GM18519 (cell line): ENCODE measurements around the gene CARM1.

ENCODE experiments used
- ATAC-seq: cut with Tn5 transposase; IDR thresholded peaks from one replicate; pipeline ENCODE4 v1.9.1; 2021; ENCODE audit warnings: mild to moderate bottlenecking, moderate library complexity; ENCODE audit not compliant: unreplicated experiment, low FRiP score

The CARM1 gene

DNA sequence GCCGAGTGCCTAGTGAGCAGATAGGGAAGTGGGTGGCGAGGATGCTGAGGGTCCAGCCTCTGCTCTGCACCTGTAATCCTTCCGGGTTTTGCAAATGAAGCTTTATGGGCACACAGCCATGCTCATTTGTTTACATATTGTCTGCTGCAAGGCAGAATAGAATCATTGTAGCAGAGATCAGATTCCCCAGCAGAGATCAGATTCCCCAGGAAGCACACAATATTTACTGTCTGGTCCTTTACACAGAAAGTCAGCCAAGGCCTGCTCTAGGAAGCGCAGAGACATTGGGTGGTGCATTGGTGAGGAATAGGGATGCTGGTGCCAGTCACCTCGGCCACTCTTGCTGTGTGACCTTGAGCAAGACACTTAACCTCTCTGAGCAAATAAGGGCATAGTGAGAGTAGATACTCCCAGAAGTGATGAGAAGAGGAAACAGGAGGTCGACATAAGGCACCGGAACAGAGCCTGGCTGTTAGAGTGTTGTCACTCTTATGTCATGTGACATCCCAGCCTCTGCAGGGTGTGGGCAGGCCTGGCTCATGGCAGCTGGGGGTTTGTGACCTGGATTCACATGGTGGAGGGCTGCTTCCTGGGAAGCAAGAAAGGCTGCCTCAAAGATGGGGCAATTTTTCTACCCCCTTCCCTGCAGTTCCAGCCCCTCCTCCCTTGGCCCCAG is 25.6 kb downstream of the CARM1 start:
- no peak for ATAC-seq

DNA sequence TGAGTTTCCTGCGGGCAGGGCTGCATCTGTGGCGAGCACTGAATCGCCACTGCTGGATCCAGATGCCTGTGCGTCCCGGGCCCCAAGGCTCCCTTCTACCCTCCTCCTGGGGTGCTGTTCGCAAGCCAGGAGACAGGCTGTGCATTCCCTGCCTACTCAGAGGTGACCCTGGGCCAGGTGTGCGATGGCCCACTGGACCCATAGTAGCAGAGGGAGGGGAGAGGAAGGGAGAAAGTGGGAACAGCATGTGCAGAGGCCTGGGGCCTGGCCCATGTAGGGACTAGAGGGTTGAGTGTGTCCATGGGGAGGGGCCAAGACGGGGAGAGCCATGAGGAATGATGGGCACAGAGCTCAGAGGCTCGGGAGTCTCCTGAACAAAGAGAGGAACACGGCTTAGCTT is 27.3 kb downstream of the CARM1 start:
- ATAC-seq = no peak

GRCh38 chr19:10899151-10899653 is 27.8 kb downstream of the CARM1 start:
- no peak for ATAC-seq

- ATAC-seq = no peak
Measured at GRCh38 chr19:10907925-10908324, 36.6 kb downstream of the CARM1 start.

DNA sequence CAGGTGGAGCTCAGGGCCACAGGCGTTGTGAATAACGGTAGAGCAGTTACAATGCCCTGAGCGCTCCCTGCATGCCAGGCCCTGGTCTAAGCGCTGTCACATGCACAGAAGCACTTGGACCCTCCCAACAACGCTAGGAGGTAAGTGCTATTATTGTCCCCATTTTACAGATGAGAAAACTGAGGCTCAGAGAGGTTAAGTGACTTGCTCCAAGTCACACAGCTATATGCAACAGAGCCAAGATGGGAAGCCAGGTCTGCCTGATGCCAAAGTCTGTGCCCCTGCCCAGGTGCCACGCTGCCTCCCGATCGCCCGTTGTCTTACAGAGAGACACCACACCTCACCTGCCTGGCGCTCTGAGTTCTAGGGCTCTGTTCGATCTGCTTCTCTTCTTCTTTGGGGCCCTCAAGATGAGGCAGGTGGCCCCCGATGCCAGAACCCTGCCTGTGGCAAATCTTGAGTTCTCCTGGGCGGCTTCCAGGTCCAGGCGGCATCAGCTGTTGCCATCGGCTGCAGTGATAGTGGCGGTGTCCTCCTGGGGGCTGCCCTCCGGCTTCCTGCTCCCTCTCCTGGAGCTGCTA is 37.1 kb downstream of the CARM1 start:
- no peak for ATAC-seq

GRCh38 chr19:10911579-10912363 is 40.4 kb downstream of the CARM1 start:
- no peak for ATAC-seq

- no peak for ATAC-seq
Measured at GRCh38 chr19:10912619-10913018, 41.3 kb downstream of the CARM1 start.

DNA sequence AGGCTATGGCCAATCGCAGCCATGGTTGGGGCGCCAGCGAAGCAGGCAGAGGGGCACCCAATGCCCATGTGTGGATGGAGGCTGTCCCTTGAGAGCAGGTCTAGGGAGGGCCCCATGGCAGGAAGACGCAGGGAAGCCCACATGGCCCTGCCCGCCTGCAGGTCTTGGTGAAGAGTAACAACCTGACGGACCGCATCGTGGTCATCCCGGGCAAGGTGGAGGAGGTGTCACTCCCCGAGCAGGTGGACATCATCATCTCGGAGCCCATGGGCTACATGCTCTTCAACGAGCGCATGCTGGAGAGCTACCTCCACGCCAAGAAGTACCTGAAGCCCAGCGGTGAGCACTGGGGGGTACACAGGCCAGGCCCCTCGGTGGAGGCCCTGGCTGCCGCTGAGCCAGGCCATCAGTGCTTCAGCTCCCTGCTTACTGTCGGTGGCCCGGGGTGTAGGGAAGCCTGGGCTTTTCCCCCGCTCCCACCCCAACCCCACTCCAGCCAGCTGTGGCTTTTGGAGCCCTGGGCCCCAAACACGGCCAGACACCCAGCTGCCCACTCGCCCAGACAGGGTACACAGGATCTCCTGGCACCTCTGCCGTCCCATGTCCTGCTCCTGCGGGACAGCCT is 42.5 kb downstream of the CARM1 start:
- ATAC-seq = no peak

- ATAC-seq = no peak
Measured at GRCh38 chr19:10915130-10916091, 44.1 kb downstream of the CARM1 start.

- no peak for ATAC-seq
Measured at GRCh38 chr19:10916602-10917001, 45.2 kb downstream of the CARM1 start.

DNA sequence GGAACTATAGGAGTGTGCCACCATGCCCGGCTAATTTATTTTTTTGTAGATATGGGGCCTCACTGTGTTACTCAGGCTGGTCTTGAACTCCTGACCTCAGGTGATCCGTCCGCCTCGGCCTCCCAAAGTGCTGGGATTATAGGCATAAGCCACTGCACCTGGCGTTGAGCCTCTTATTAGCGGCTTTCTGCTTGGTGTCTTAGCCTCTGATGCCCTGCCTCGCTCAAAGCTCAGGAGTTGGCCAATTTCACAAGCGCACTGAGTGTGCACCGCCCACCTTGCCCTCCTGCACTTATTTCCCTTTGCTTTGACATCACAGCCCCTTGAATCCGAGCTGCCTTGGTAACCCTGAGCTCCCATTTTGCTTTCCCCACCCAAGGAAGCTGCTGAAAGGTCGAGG is 47.0 kb downstream of the CARM1 start:
- no peak for ATAC-seq

DNA sequence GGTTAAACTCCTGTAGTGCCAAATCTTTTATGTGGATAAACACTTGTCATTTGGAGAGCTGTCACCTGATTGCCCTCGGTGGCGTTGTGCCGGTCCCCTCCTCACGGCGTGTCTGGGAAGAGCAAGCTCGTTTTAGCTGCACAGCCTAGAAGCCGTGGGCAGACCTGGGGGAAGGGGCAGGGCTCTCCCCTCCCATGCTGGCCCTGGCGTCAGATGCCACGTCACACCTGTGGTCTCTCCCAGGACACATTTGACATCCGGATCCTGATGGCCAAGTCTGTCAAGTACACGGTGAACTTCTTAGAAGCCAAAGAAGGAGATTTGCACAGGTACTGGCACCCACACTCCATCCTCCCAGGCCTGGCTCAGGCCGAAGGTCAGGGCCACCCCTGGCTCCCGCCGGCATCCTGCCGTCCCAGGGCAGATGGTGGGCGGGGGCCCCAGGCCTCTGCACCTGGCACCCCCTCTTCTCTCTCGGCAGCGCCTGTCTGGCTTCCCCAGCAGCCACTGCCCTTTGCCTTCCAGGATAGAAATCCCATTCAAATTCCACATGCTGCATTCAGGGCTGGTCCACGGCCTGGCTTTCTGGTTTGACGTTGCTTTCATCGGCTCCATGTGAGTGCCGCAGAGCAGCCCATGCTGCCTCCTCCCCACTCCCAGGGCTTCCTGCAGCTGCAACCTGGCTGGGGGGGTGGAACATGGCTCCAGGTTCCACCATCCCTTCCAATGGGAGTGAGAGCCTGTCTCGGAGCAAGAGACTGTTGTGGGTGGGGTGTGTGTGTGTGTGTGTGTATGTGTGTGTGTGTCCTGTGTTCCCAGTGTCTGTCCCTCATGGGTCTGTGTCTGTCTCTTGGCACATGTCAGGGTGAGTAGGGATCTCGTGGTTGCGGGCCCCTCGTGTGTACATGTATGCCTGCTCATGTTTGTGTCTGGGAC is 48.3 kb downstream of the CARM1 start:
- ATAC-seq = no peak

DNA sequence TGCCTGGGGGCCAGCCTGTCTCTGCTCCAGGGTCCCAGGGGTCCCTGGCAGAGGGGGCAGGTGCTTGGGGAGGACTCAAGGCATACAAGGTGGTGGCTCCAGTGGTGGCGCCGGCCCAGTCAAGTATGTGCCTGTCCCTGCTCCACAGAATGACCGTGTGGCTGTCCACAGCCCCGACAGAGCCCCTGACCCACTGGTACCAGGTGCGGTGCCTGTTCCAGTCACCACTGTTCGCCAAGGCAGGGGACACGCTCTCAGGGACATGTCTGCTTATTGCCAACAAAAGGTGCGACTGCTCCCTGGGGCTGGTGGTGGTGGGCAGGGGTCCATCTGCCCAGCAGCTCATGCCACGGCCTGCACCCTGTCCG is 48.9 kb downstream of the CARM1 start:
- no peak for ATAC-seq

DNA sequence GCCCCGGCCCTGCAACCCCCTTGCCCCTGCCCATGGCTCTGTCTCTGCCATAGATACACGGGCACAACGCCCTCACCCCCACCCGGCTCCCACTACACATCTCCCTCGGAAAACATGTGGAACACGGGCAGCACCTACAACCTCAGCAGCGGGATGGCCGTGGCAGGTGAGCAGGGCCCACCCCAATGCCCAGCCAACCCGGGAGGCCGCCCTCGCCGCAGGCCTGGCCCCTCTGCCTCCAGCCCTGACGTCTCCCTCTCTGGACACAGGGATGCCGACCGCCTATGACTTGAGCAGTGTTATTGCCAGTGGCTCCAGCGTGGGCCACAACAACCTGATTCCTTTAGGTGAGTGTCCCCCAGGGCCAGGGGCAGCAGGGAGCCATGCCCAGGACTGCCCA is 49.4 kb downstream of the CARM1 start:
- ATAC-seq = no peak

- ATAC-seq = no peak
Measured at GRCh38 chr19:10921199-10921909, 50.0 kb downstream of the CARM1 start.

- ATAC-seq = no peak
Measured at GRCh38 chr19:10921910-10922637, 50.7 kb downstream of the CARM1 start.

DNA sequence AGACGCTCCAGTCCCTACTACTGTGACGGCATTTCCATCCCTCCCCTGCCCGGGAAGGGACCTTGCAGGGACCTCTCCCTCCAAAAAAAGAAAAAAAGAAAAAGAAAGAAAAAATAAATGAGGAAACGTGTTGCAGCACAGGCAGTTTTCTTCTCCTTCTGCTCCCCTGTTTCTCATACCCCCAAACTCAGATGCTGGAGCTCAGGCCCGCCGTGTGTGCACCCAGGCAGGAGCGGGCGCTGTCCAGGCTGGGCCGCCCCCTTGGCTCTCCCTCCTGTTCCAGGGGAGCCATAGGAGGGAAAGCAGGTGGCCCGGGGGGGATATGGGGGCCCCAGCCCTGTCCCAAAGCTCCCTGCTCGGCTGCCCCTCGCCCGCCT is 51.3 kb downstream of the CARM1 start:
- ATAC-seq = no peak
